ENCODE measurements around the gene FHIT. TPM values are rescaled to one million over a fixed set of nuclear protein-coding genes. Genes with fewer than 3 reads are reported as not detected.

The FHIT gene
- total and polyA plus RNA-seq, 2 of the 4 experiments (the other 2 are of a cell fraction), result 0.07 TPM; not detected in 1

DNA sequence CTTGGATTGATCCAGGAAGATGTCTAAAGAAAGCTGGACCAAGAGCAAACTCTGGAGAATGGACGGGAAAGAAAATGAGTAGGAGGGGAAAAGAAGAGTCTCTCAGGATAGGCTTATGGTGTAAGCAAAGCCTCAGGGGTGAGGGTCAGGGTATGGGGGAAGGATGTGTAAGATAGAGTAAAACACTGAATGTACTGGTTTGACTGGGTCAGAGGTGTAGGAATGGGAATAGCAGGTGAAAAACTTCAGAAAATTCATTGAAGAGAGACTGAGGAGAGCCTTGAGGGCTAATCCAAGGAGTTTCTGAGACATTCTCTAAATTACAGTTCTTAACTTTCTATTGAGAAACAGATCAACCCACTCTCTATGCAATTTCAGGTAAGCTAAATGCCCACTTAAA is 857.3 kb downstream of the FHIT start:
- H2AK5ac ChIP-seq (ENCODE audit: low read depth, low read length), result no peak overlapping the region
- H3K14ac ChIP-seq (replicated peaks; ENCODE audit: low read depth, low read length), result no peak overlapping the region
- CTCF ChIA-PET, result no interaction called here
- no peaks in the 10 kb centered on the region for H3K9me3 ChIP-seq (ENCODE audit: control insufficient read depth, insufficient read depth, low read length)
- no peaks in the 10 kb centered on the region for H4K20me1 ChIP-seq (ENCODE audit: insufficient read depth, low read length)
- H4K8ac ChIP-seq (ENCODE audit: low read depth in 2 of 2, low read length in 2 of 2), result no peak overlapping the region
- no TSS peak for BruUV-seq (replicated peaks)
- TF ChIP-seq, protein P1, sequence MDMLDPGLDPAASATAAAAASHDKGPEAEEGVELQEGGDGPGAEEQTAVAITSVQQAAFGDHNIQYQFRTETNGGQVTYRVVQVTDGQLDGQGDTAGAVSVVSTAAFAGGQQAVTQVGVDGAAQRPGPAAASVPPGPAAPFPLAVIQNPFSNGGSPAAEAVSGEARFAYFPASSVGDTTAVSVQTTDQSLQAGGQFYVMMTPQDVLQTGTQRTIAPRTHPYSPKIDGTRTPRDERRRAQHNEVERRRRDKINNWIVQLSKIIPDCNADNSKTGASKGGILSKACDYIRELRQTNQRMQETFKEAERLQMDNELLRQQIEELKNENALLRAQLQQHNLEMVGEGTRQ (IDR thresholded peaks at IDR 0.05; ENCODE audit: low read depth, low read length), result no peak
- no peak for TF ChIP-seq RAD21 (IDR thresholded peaks at IDR 0.05; ENCODE audit: low read length)
- H3K18ac ChIP-seq (ENCODE audit: low read depth, low read length), result no peak overlapping the region
- no peak overlapping the region for H2AFZ ChIP-seq (replicated peaks; ENCODE audit: low read length, poor library complexity)
- in situ Hi-C loops (cut with MboI; ENCODE audit: low sequenced_read_pairs) (no loop called here), dilution Hi-C loops (cut with HindIII; ENCODE audit: low sequenced_read_pairs, unreplicated experiment) (no loop called here), intact Hi-C loops (cut with micrococcal nuclease) (no loop called here)
- H3K27me3 ChIP-seq (ENCODE audit: control insufficient read depth, insufficient read depth, low read length), result no peaks in the 10 kb centered on the region
- no peak overlapping the region for H3K56ac ChIP-seq (ENCODE audit: extremely low read depth, insufficient read depth, low read length)
- no peak overlapping the region for H2AK9ac ChIP-seq (replicated peaks; ENCODE audit: low read depth, low read length, poor library complexity)
- no peak overlapping the region for H3K4me2 ChIP-seq (ENCODE audit: low read depth, low read length)
- no peak overlapping the region for H2BK120ac ChIP-seq (ENCODE audit: low read depth, low read length)
- H3K27ac ChIP-seq (ENCODE audit: insufficient read depth, low read length), result no peak overlapping the region
- H3K4me1 ChIP-seq (ENCODE audit: control insufficient read depth, insufficient read depth, low read length), result no peaks in the 10 kb centered on the region
- H2BK15ac ChIP-seq (ENCODE audit: low read depth, low read length), result no peak overlapping the region
- no peak for ATAC-seq (ENCODE audit: low read depth)
- POLR2A ChIA-PET (ENCODE audit: unreplicated experiment), result no interaction called here
- H2BK20ac ChIP-seq (ENCODE audit: low read depth, low read length), result no peak overlapping the region
- 57% methylated on average over 1 of the region's 1 CpG; no CpG with 5 or more reads in 1 of the 2 experiments for WGBS, 2 experiments (ENCODE audit: extremely low coverage in 2 of 2, insufficient read length in 1 of 2)
- no peaks in the 10 kb centered on the region for H3K9me1 ChIP-seq (ENCODE audit: insufficient read depth, low read length)
- H3K4ac ChIP-seq (ENCODE audit: low read depth, low read length), result no peak overlapping the region
- H4K91ac ChIP-seq (ENCODE audit: insufficient read depth, low read depth, low read length), result no peak overlapping the region
- no peaks in the 10 kb centered on the region for H3K79me1 ChIP-seq (ENCODE audit: low read depth in 1 of 2, low read length in 2 of 2)
- no peaks in the 10 kb centered on the region for H3K36me3 ChIP-seq (ENCODE audit: control insufficient read depth, insufficient read depth, low read length)
- H3K23ac ChIP-seq (ENCODE audit: low read depth, low read length), result no peak overlapping the region
- H3K9ac ChIP-seq (ENCODE audit: low read depth, low read length), result no peak overlapping the region
- H2BK5ac ChIP-seq (ENCODE audit: low read depth, low read length, poor library complexity, severe bottlenecking), result no peak overlapping the region
- H3K4me3 ChIP-seq (ENCODE audit: insufficient read depth, low read depth, low read length), result no peak overlapping the region
- no peak overlapping the region for H4K5ac ChIP-seq (ENCODE audit: low read depth, low read length)
- no peak for DNase-seq
